GM23338 (cell line): ENCODE results near the gene TRIM24. TPM values are rescaled to one million over a fixed set of nuclear protein-coding genes. Genes with fewer than 3 reads are reported as not detected.

ENCODE experiments used
- ATAC-seq: fragments of 200-7000 bp; cut with Tn5 transposase; 3 replicates; pipeline ENCODE4 v1.9.1; 2020
- DNase-seq: peaks from one replicate; pipeline ENCODE4 v3.0.0-alpha.2; 2015; ENCODE audit warnings: low spot score
- H2AFZ ChIP-seq: fragments of 200-600 bp; sonication (generic); 2 replicates; pipeline ENCODE4 v1.8.0; 2016; ENCODE audit warnings: antibody characterized with exemption, mild to moderate bottlenecking, moderate library complexity
- H3F3A ChIP-seq: fragments of 200-600 bp; sonication (generic); replicated peaks from 2 replicates; pipeline ENCODE4 v1.8.0; 2017; ENCODE audit warnings: antibody characterized with exemption, mixed run types, low read depth
- H3K27ac ChIP-seq: fragments of 200-600 bp; sonication (generic); 2 replicates; pipeline ENCODE4 v1.6.1; 2016; ENCODE audit warnings: low read depth
- H3K27me3 ChIP-seq: fragments of 200-600 bp; sonication (generic); 2 replicates; pipeline ENCODE4 v1.8.0; 2016; ENCODE audit warnings: mild to moderate bottlenecking, mixed run types, moderate library complexity; ENCODE audit not compliant: insufficient read depth
- H3K36me3 ChIP-seq: fragments of 200-600 bp; sonication (generic); 2 replicates; pipeline ENCODE4 v1.8.0; 2016; ENCODE audit warnings: mild to moderate bottlenecking; ENCODE audit not compliant: insufficient read depth
- H3K4me1 ChIP-seq: fragments of 200-600 bp; sonication (generic); 2 replicates; pipeline ENCODE4 v1.8.0; 2016; ENCODE audit warnings: mild to moderate bottlenecking, moderate library complexity; ENCODE audit not compliant: insufficient read depth
- H3K4me2 ChIP-seq: fragments of 200-600 bp; sonication (generic); 2 replicates; pipeline ENCODE4 v1.7.1; 2017; ENCODE audit warnings: mixed run types
- H3K4me3 ChIP-seq: fragments of 200-600 bp; sonication (generic); 2 replicates; pipeline ENCODE4 v1.6.1; 2016; ENCODE audit warnings: mixed run types
- H3K79me2 ChIP-seq: fragments of 200-600 bp; sonication (generic); replicated peaks from 2 replicates; pipeline ENCODE4 v1.8.0; 2017; ENCODE audit warnings: mild to moderate bottlenecking; ENCODE audit not compliant: insufficient read depth
- H3K9me2 ChIP-seq: fragments of 200-600 bp; sonication (generic); 2 replicates; pipeline ENCODE4 v1.8.0; 2017; ENCODE audit not compliant: insufficient read depth
- H4K20me1 ChIP-seq: fragments of 200-600 bp; sonication (generic); replicated peaks from 2 replicates; pipeline ENCODE4 v1.8.0; 2017; ENCODE audit warnings: mild to moderate bottlenecking; ENCODE audit not compliant: insufficient read depth
- H3K27ac Mint-ChIP-seq: 2 replicates; pipeline ENCODE4 v1.8.0; 2020; ENCODE audit warnings: inconsistent platforms, mild to moderate bottlenecking, moderate library complexity, mixed read lengths
- H3K27me3 Mint-ChIP-seq: 3 replicates; pipeline ENCODE4 v1.8.0; 2022; ENCODE audit warnings: low read depth, mild to moderate bottlenecking, moderate library complexity, mixed read lengths, inconsistent platforms; ENCODE audit not compliant: insufficient read depth, poor library complexity
- H3K36me3 Mint-ChIP-seq: 3 replicates; pipeline ENCODE4 v1.8.0; 2021; ENCODE audit warnings: low read depth, mild to moderate bottlenecking, inconsistent platforms, moderate library complexity, mixed read lengths
- H3K4me1 Mint-ChIP-seq: 3 replicates; pipeline ENCODE4 v1.8.0; 2020; ENCODE audit warnings: mild to moderate bottlenecking, inconsistent platforms, mixed read lengths
- H3K4me3 Mint-ChIP-seq: 3 replicates; pipeline ENCODE4 v1.8.0; 2021; ENCODE audit warnings: moderate library complexity, mild to moderate bottlenecking, inconsistent platforms, mixed read lengths
- H3K9me3 Mint-ChIP-seq: 3 replicates; pipeline ENCODE4 v1.8.0; 2020; ENCODE audit warnings: moderate library complexity, mild to moderate bottlenecking, inconsistent platforms, mixed read lengths
- CREB1 ChIP-seq: fragments of 250-450 bp; sonication (Bioruptor Pico); IDR thresholded peaks from 2 replicates; pipeline ENCODE4 v1.5.0; 2020; ENCODE audit warnings: low read depth, mild to moderate bottlenecking, moderate library complexity
- CTCF ChIP-seq, 2 experiments: fragments of 200-600 bp in 1 of 2; sonication (generic) in 1 of 2; conservative IDR thresholded peaks; 2 replicates each; pipeline versions ENCODE4 v1.5.1 to v1.6.1; 2016 to 2017; ENCODE audit warnings: antibody characterized with exemption in 2 of 2, low read depth in 2 of 2, mild to moderate bottlenecking in 2 of 2, moderate library complexity in 1 of 2
- ETS1 ChIP-seq: IDR thresholded peaks from 2 replicates; pipeline ENCODE4 v1.6.1; 2016; ENCODE audit warnings: antibody characterized with exemption
- EZH2 ChIP-seq: fragments of 200-600 bp; sonication (generic); IDR thresholded peaks from one replicate; pipeline ENCODE4 v1.8.0; 2017; ENCODE audit warnings: antibody characterized with exemption, mild to moderate bottlenecking, low read depth; ENCODE audit not compliant: unreplicated experiment
- EZH2phosphoT487 ChIP-seq: fragments of 200-600 bp; sonication (generic); IDR thresholded peaks from one replicate; pipeline ENCODE4 v1.8.1; 2018; ENCODE audit warnings: antibody characterized with exemption; ENCODE audit not compliant: unreplicated experiment
- JUNB ChIP-seq: IDR thresholded peaks from one replicate; pipeline ENCODE4 v1.6.1; 2016; ENCODE audit warnings: antibody characterized with exemption; ENCODE audit not compliant: unreplicated experiment
- NANOG ChIP-seq: IDR thresholded peaks from 2 replicates; pipeline ENCODE4 v1.6.1; 2016; ENCODE audit warnings: antibody characterized with exemption, borderline replicate concordance
- POLR2AphosphoS5 ChIP-seq: IDR thresholded peaks from 2 replicates; pipeline ENCODE4 v1.6.1; 2016; ENCODE audit warnings: antibody characterized with exemption, low read depth
- REST ChIP-seq: IDR thresholded peaks from one replicate; pipeline ENCODE4 v1.6.1; 2018; ENCODE audit warnings: antibody characterized with exemption; ENCODE audit not compliant: unreplicated experiment
- STAT1 ChIP-seq: IDR thresholded peaks from one replicate; pipeline ENCODE4 v1.6.1; 2016; ENCODE audit warnings: antibody characterized with exemption; ENCODE audit not compliant: unreplicated experiment
- ZNF114 ChIP-seq: fragments of 250-450 bp; sonication (Bioruptor Pico); IDR thresholded peaks from 2 replicates; pipeline ENCODE4 v1.5.0; 2020; ENCODE audit warnings: mild to moderate bottlenecking, moderate library complexity
- ZNF331 ChIP-seq: fragments of 250-450 bp; sonication (Bioruptor Pico); IDR thresholded peaks from 2 replicates; pipeline ENCODE4 v1.5.0; 2020; ENCODE audit warnings: low read depth, mild to moderate bottlenecking, moderate library complexity
- ZNF462 ChIP-seq: fragments of 250-450 bp; sonication (Bioruptor Pico); IDR thresholded peaks from 2 replicates; pipeline ENCODE4 v1.5.0; 2020; ENCODE audit warnings: mild to moderate bottlenecking, moderate library complexity
- polyA plus RNA-seq: library from polyadenylated mRNA; unstranded; fragments of >200 nt; fragmentation: Nextera tagmentation; extraction: Ambion mirVana; gene quantifications from 2 replicates; pipeline ENCODE4 v1.2.1, GENCODE V29; 2016
- total RNA-seq: library from RNA; depleted of rRNA; stranded (reverse); fragments of >200 nt; shearing (Covaris generic); gene quantifications from 2 replicates; pipeline ENCODE4 v1.2.3, GENCODE V29; 2014

The TRIM24 gene
- total and polyA plus RNA-seq, 2 experiments from 2014 or later: 67.0 to 120 TPM

GRCh38 chr7:138622841-138623240, 162.8 kb downstream of the TRIM24 start:
- Histone ChIP-seq H3K36me3 (no peaks in the 10 kb centered on the region), H3K4me1 (peaks cover 16% of the 10 kb centered on the region), H2AFZ (no peak overlapping the region), H3F3A (no peaks in the 10 kb centered on the region), H4K20me1 (no peaks in the 10 kb centered on the region), H3K27me3 (no peaks in the 10 kb centered on the region), H3K4me3 (no peak overlapping the region), H3K79me2 (no peaks in the 10 kb centered on the region), H3K27ac (no peak overlapping the region), H3K4me2 (no peak overlapping the region), H3K9me2 (no peaks in the 10 kb centered on the region; the same call in 1 of the 2 replicates)
- no peaks in the 10 kb centered on the region for H3K9me3 Mint-ChIP-seq
- no peaks in the 10 kb centered on the region for H3K36me3 Mint-ChIP-seq
- H3K4me1 Mint-ChIP-seq: peaks cover 12% of the 10 kb centered on the region
- H3K27ac Mint-ChIP-seq: no peak overlapping the region
- ATAC-seq: no peak
- DNase-seq: no peak
- peaks cover 4% of the 10 kb centered on the region for H3K27me3 Mint-ChIP-seq
- TF ChIP-seq STAT1 (no peak), ZNF114 (CRISPR knock-in tag) (no peak), NANOG (no peak), ETS1 (no peak), POLR2AphosphoS5 (no peak), ZNF462 (CRISPR knock-in tag) (no peak), ZNF331 (CRISPR knock-in tag) (no peak), CTCF (conservative IDR thresholded peaks at IDR 0.05; ENCODE audit: low read depth in 2 of 2) (no peak), EZH2 (no peak), JUNB (no peak), REST (no peak), EZH2phosphoT487 (no peak), CREB1 (CRISPR knock-in tag) (no peak)
- H3K4me3 Mint-ChIP-seq: no peak overlapping the region
